ENCODE measurements around the gene PGM2.

DNA sequence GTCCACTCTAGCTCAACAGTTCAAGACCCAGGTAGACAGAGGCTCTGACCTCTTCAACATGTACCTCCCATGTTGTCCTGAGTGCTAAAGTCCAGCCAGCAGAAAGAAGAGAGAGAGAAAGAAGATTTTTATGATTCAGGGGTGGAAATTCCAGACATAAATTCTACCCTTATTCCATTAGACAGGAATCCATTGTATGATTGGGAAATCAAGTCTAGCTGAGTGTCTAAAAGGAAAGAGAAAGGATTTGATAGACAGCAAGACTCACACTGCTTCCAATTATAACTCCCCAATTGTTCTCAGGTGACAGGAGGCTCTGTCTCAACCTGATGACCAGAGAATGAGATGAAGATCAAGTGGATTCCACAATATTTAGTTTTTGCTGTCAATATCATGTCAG, 27.9 kb upstream of the PGM2 start:
- TF ChIP-seq EZH2 (IDR thresholded peaks at IDR 0.05; ENCODE audit: borderline replicate concordance, low read length), result no peak
- TF ChIP-seq, protein P1, sequence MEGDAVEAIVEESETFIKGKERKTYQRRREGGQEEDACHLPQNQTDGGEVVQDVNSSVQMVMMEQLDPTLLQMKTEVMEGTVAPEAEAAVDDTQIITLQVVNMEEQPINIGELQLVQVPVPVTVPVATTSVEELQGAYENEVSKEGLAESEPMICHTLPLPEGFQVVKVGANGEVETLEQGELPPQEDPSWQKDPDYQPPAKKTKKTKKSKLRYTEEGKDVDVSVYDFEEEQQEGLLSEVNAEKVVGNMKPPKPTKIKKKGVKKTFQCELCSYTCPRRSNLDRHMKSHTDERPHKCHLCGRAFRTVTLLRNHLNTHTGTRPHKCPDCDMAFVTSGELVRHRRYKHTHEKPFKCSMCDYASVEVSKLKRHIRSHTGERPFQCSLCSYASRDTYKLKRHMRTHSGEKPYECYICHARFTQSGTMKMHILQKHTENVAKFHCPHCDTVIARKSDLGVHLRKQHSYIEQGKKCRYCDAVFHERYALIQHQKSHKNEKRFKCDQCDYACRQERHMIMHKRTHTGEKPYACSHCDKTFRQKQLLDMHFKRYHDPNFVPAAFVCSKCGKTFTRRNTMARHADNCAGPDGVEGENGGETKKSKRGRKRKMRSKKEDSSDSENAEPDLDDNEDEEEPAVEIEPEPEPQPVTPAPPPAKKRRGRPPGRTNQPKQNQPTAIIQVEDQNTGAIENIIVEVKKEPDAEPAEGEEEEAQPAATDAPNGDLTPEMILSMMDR (IDR thresholded peaks at IDR 0.05; ENCODE audit: low read length), result no peak

Data from OCI-LY1 (cell line).